ENCODE measurements around the gene TREML4.

- TF ChIP-seq GATA2 (IDR thresholded peaks at IDR 0.05; ENCODE audit: low read depth, low read length): no peak
- no peak for TF ChIP-seq GATA3 (IDR thresholded peaks at IDR 0.05; ENCODE audit: low read depth, low read length)
Measured at GRCh38 chr6:41271901-41272395, 43.8 kb downstream of the TREML4 start.
